Aorta (tissue), 5 donors: ENCODE measurements around the gene GABARAPL2. TPM values are rescaled to one million over a fixed set of nuclear protein-coding genes. Genes with fewer than 3 reads are reported as not detected.

Experiments used
- ATAC-seq: fragments of 200-7000 bp; cut with Tn5 transposase; one replicate; pipeline ENCODE4 v1.9.1; 2022; ENCODE audit warnings: moderate library complexity; ENCODE audit not compliant: low FRiP score
- DNase-seq, 2 donors: peaks; one replicate each; pipeline ENCODE4 v3.0.0-alpha.2; 2020
- H3K27ac ChIP-seq, 2 donors: one replicate each; pipeline ENCODE4 v1.5.1; 2013; ENCODE audit warnings: low read length in 2 of 2, mild to moderate bottlenecking in 2 of 2, moderate library complexity in 2 of 2, control low read depth in 1 of 2, inconsistent platforms in 1 of 2, low read depth in 1 of 2
- H3K27me3 ChIP-seq, 2 donors: one replicate each; pipeline ENCODE4 v1.6.1; 2013; ENCODE audit warnings: control low read depth in 1 of 2, low read length in 1 of 2, mild to moderate bottlenecking in 1 of 2, moderate library complexity in 1 of 2; ENCODE audit not compliant: insufficient read depth in 2 of 2, control insufficient read depth in 1 of 2
- H3K36me3 ChIP-seq, 2 donors: one replicate each; pipeline ENCODE4 v1.6.1; 2013; ENCODE audit warnings: control low read depth in 1 of 2, low read length in 1 of 2, mild to moderate bottlenecking in 1 of 2; ENCODE audit not compliant: insufficient read depth in 2 of 2, control insufficient read depth in 1 of 2
- H3K4me1 ChIP-seq, 2 donors: one replicate each; pipeline ENCODE4 v1.6.1; 2013; ENCODE audit warnings: low read length in 2 of 2, control low read depth in 1 of 2, mild to moderate bottlenecking in 1 of 2, moderate library complexity in 1 of 2; ENCODE audit not compliant: insufficient read depth in 2 of 2, control insufficient read depth in 1 of 2
- H3K4me3 ChIP-seq, 2 donors: one replicate each; pipeline ENCODE4 v1.5.1; 2013; ENCODE audit warnings: low read length in 2 of 2, control low read depth in 1 of 2, mild to moderate bottlenecking in 1 of 2
- H3K9me3 ChIP-seq: one replicate; pipeline ENCODE4 v1.6.1; 2013; ENCODE audit warnings: mild to moderate bottlenecking, low read length; ENCODE audit not compliant: control insufficient read depth
- WGBS, 2 donors: extraction: QIAGEN DNeasy Blood & Tissue Kit; methylation state at CpG; one replicate each; pipeline ENCODE4 v1.1.7; 2013; 5-methylcytosine and 5-hydroxymethylcytosine counted together
- intact Hi-C, 2 donors: fragments of 100-400 bp; cut with DNase I; formaldehyde crosslinking; loops; one replicate each; pipeline versions ENCODE4 v1.14.2 to v1.15.0; 2022
- polyA plus RNA-seq, 2 donors: library from polyadenylated mRNA; stranded (reverse); fragments of 200-250 nt; gene quantifications; one replicate each; pipeline ENCODE4 v1.2.3, GENCODE V29; 2013
- total RNA-seq, 2 donors: library from RNA; stranded (reverse); fragmentation: NEBNext Ultra II Directional; extraction: Animal tissue kit (Norgen Biotek cat#: 25700); gene quantifications; one replicate each; pipeline ENCODE4 v1.2.1, GENCODE V29; 2021
- donor health status: healthy with polysubstance abuse.
- donor health status: Bipolar disorder and iron deficiency.
- donor health status: DM: no; HTN: no; CAD: no.
- donor health status: DM: no; HTN: no; CAD: no.
- donor health status: DM: yes; HTN: yes; CAD: no.

The GABARAPL2 gene
- total and polyA plus RNA-seq, 4 donors, result 106 to 237 (median 176) TPM

GRCh38 chr16:75614066-75614897, 48.1 kb downstream of the GABARAPL2 start:
- Histone ChIP-seq H3K27ac (no peak overlapping the region), H3K9me3 (no peaks in the 10 kb centered on the region), H3K27me3 (no peaks in the 10 kb centered on the region), H3K4me3 (no peak overlapping the region), H3K36me3 (peaks cover 4% of the 10 kb centered on the region in 2 donors), H3K4me1 (no peaks in the 10 kb centered on the region)
- WGBS, 2 donors, result 95 to 96% methylated on average over 4 of the region's 4 CpGs
- ATAC-seq, result no peak
- DNase-seq, result no peak
- intact Hi-C loops, result no loop called here

- 93 to 100% methylated on average over 2 of the region's 2 CpGs for WGBS, 2 donors
- intact Hi-C loops, result no loop called here
- H3K36me3 ChIP-seq, result peaks cover 0 to 4% of the 10 kb centered on the region in 2 donors
- H3K4me1 ChIP-seq, result no peaks in the 10 kb centered on the region
- no peak for DNase-seq
- ATAC-seq, result no peak
- no peaks in the 10 kb centered on the region for H3K9me3 ChIP-seq
- H3K27me3 ChIP-seq, result no peaks in the 10 kb centered on the region
- H3K27ac ChIP-seq, result no peak overlapping the region
- H3K4me3 ChIP-seq, result no peak overlapping the region
Observed at GRCh38 chr16:75615619-75616018, 49.4 kb downstream of the GABARAPL2 start.

GRCh38 chr16:75616521-75617010, 50.4 kb downstream of the GABARAPL2 start:
- no peak for ATAC-seq
- WGBS, 2 donors, result 93% methylated on average over 4 of the region's 4 CpGs
- H3K9me3 ChIP-seq, result no peaks in the 10 kb centered on the region
- intact Hi-C loops, result no loop called here
- no peaks in the 10 kb centered on the region for H3K27me3 ChIP-seq
- peaks cover 0 to 3% of the 10 kb centered on the region in 2 donors for H3K4me1 ChIP-seq
- peaks cover 0 to 4% of the 10 kb centered on the region in 2 donors for H3K36me3 ChIP-seq
- no peak for DNase-seq
- H3K27ac ChIP-seq, result no peak overlapping the region
- H3K4me3 ChIP-seq, result no peak overlapping the region

GRCh38 chr16:75617121-75617520, 50.9 kb downstream of the GABARAPL2 start:
- DNase-seq, result no peak
- Histone ChIP-seq H3K36me3 (peaks cover 0 to 4% of the 10 kb centered on the region in 2 donors), H3K27me3 (no peaks in the 10 kb centered on the region), H3K4me1 (peaks cover 0 to 3% of the 10 kb centered on the region in 2 donors), H3K9me3 (no peaks in the 10 kb centered on the region), H3K27ac (no peak overlapping the region), H3K4me3 (no peak overlapping the region)
- ATAC-seq, result no peak
- intact Hi-C loops, result no loop called here
- WGBS, 2 donors, result 94 to 95% methylated on average over 3 of the region's 3 CpGs

GRCh38 chr16:75618780-75619179, 52.6 kb downstream of the GABARAPL2 start:
- ATAC-seq (no peak), DNase-seq (no peak)
- H3K27ac ChIP-seq, result no peak overlapping the region
- H3K4me3 ChIP-seq, result no peak overlapping the region
- H3K36me3 ChIP-seq, result no peaks in the 10 kb centered on the region
- H3K9me3 ChIP-seq, result no peaks in the 10 kb centered on the region
- 95 to 96% methylated on average over 2 of the region's 2 CpGs for WGBS, 2 donors
- H3K27me3 ChIP-seq, result no peaks in the 10 kb centered on the region
- intact Hi-C loops, result no loop called here
- peaks cover 0 to 3% of the 10 kb centered on the region in 2 donors for H3K4me1 ChIP-seq

GRCh38 chr16:75620326-75621169, 54.4 kb downstream of the GABARAPL2 start:
- Histone ChIP-seq H3K4me3 (no peak overlapping the region), H3K36me3 (no peaks in the 10 kb centered on the region), H3K4me1 (peaks cover 0 to 3% of the 10 kb centered on the region in 2 donors), H3K9me3 (no peaks in the 10 kb centered on the region), H3K27me3 (no peaks in the 10 kb centered on the region), H3K27ac (no peak overlapping the region)
- 64 to 69% methylated on average over 20 of the region's 20 CpGs for WGBS, 2 donors
- DNase-seq (no peak), ATAC-seq (no peak)
- intact Hi-C loops, result loop anchor here (5.0 to 10.0 kb wide), 2 partner anchors 53 to 146 kb away; partner anchors contain the start of gene GABARAPL2 (in 2 of the 2)

GRCh38 chr16:75621170-75621477, 54.9 kb downstream of the GABARAPL2 start:
- no peak for ATAC-seq
- no peak overlapping the region for H3K27ac ChIP-seq
- H3K36me3 ChIP-seq, result no peaks in the 10 kb centered on the region
- intact Hi-C loops, result loop anchor here (5.0 to 10.0 kb wide), 2 partner anchors 54 to 146 kb away; partner anchors contain the start of gene GABARAPL2 (in 2 of the 2)
- no peak for DNase-seq
- 3 to 6% methylated on average over 2 of the region's 2 CpGs for WGBS, 2 donors
- H3K27me3 ChIP-seq, result no peaks in the 10 kb centered on the region
- no peak overlapping the region for H3K4me3 ChIP-seq
- H3K9me3 ChIP-seq, result no peaks in the 10 kb centered on the region
- peaks cover 0 to 3% of the 10 kb centered on the region in 2 donors for H3K4me1 ChIP-seq

- H3K9me3 ChIP-seq, result no peaks in the 10 kb centered on the region
- no peaks in the 10 kb centered on the region for H3K27me3 ChIP-seq
- H3K27ac ChIP-seq, result peak within 1 kb of the TSS; percentile 40 to 73
- peak; percentile 97 for ATAC-seq
- WGBS, 2 donors, result 0% methylated on average over 60 to 62 of the region's 62 CpGs
- peak; percentile 99 to 100 for DNase-seq
- H3K4me1 ChIP-seq, result peaks cover 0 to 3% of the 10 kb centered on the region in 2 donors
- peak within 1 kb of the TSS; percentile 46 to 51 for H3K4me3 ChIP-seq
- H3K36me3 ChIP-seq, result no peaks in the 10 kb centered on the region
- intact Hi-C loops, result loop anchor here (1.0 to 10.0 kb wide), 5 partner anchors 24 to 152 kb away; partner anchors contain the start of genes GABARAPL2 (in 2 of the 2), KARS1 (in 1 of the 2) and TERF2IP (in 1 of the 2)
Observed at GRCh38 chr16:75622761-75623605, 56.8 kb downstream of the GABARAPL2 start, which contains the start of gene ADAT1. ADAT1 (minus strand) TSS chr16:75623281; CDS start chr16:75620799, 2,482 bp downstream.
